Activated gamma-delta T cell (primary cell): ENCODE data around the gene KCP.

ENCODE experiments used
- DNase-seq: peaks from one replicate; lab custom pipeline; 2025; lab: John Stamatoyannopoulos, UW

The KCP gene

GRCh38 chr7:128939075-128939860 is 28.8 kb upstream of the KCP start:
- no peak for DNase-seq

- no peak for DNase-seq
Observed at GRCh38 chr7:128938544-128939074, 28.1 kb upstream of the KCP start.

GRCh38 chr7:128937647-128938543 is 27.4 kb upstream of the KCP start, which contains the start of gene IRF5:
TSS of gene IRF5 (plus strand) at chr7:128937927. CDS start at chr7:128942082, 4,155 bp downstream.
- DNase-seq: no peak

- no peak for DNase-seq
Observed at GRCh38 chr7:128937271-128937646, 26.8 kb upstream of the KCP start.

- DNase-seq: no peak
Observed at GRCh38 chr7:128936798-128937197, 26.3 kb upstream of the KCP start.

- DNase-seq: no peak
Observed at GRCh38 chr7:128935342-128935730, 24.8 kb upstream of the KCP start.

- DNase-seq: no peak
Observed at GRCh38 chr7:128934361-128935341, 24.1 kb upstream of the KCP start.

- no peak for DNase-seq
Observed at GRCh38 chr7:128933180-128933891, 22.8 kb upstream of the KCP start.

- DNase-seq: no peak
Observed at GRCh38 chr7:128932862-128933179, 22.3 kb upstream of the KCP start.

- DNase-seq: no peak
Observed at GRCh38 chr7:128931965-128932861, 21.7 kb upstream of the KCP start.

- no peak for DNase-seq
Observed at GRCh38 chr7:128931190-128931798, 20.8 kb upstream of the KCP start.

- DNase-seq: no peak
Observed at GRCh38 chr7:128928882-128929788, 18.6 kb upstream of the KCP start.

- no peak for DNase-seq
Observed at GRCh38 chr7:128928159-128928813, 17.8 kb upstream of the KCP start.

- no peak for DNase-seq
Observed at GRCh38 chr7:128924707-128925588, 14.4 kb upstream of the KCP start.

- no peak for DNase-seq
Observed at GRCh38 chr7:128923411-128923800, 12.9 kb upstream of the KCP start.

GRCh38 chr7:128922496-128923410 is 12.2 kb upstream of the KCP start:
- no peak for DNase-seq
